Right forelimb (tissue), 1 donor: ENCODE results near the gene SREK1IP1.

Source experiments
- DNase-seq: peaks from one replicate; pipeline ENCODE4 v3.0.0-alpha.2; 2018

The SREK1IP1 gene

GRCh38 chr5:64678374-64678773, 90.1 kb downstream of the SREK1IP1 start:
- no peak for DNase-seq

- DNase-seq: no peak
Measured at GRCh38 chr5:64671678-64672077, 96.8 kb downstream of the SREK1IP1 start.

- no peak for DNase-seq
Measured at GRCh38 chr5:64670277-64670676, 98.2 kb downstream of the SREK1IP1 start.
